Fibroblast of pulmonary artery (primary cell): ENCODE results near the gene CT45A1.
A peak's percentile ranks its signal among the peaks of the same experiment; 100 is the strongest.
"Not testable (repeated sequence)": the region's sequence is repeated elsewhere in the genome, so short reads cannot be mapped to it uniquely, and the experiment has no call there.

Source experiments
- DNase-seq: peaks from one replicate; pipeline ENCODE4 v3.0.0-alpha.2; 2010; ENCODE audit warnings: low read depth
- H3K4me3 ChIP-seq: replicated peaks from 2 replicates; pipeline ENCODE4 v1.5.1; 2011; ENCODE audit warnings: low read depth, mild to moderate bottlenecking, control low read depth, low read length, moderate library complexity
- CTCF ChIP-seq: IDR thresholded peaks from 2 replicates; pipeline ENCODE4 v1.5.1; 2011; ENCODE audit warnings: mild to moderate bottlenecking, control low read depth, low read length, inconsistent platforms; ENCODE audit errors: missing control alignments

Gene CT45A1

DNA sequence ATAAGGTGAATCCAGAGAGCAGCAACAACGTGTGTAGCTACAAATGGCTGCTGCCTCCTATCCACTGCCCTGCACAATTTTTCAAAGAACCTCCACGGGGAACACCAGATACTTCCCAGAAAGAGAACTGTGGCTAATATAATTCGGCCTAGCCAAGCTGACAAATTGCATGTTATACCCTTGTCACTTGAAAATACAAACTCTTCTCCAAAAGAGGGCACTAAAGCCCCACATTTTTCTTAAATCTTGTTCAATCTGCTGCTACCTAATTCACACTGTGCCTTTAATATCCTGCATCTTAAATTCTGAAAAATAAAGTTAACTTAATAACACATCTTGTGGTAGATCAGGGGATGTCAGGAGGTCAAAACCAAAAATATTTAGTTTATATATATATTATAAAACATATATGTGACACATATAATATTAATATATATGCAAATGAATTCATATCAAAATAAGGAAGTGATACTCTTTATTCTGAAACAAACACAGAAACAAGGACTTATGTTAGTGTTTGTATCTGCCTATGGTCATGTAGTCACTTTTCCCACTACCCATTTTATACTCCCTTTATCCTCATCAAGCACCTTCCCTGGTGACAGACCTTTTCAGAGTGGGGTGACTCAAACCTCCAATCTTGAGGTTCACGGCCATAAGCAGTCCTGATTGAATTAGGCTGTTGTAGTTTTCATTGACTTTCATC lies 24.1 kb downstream of the CT45A1 start:
- peak; percentile 1 for DNase-seq
- TF ChIP-seq CTCF, result no peak
- no peak overlapping the region for H3K4me3 ChIP-seq

GRCh38 chrX:135740681-135741149 lies 27.3 kb downstream of the CT45A1 start:
- TF ChIP-seq CTCF, result peak; percentile 10
- no peak overlapping the region for H3K4me3 ChIP-seq
- DNase-seq, result no peak

DNA sequence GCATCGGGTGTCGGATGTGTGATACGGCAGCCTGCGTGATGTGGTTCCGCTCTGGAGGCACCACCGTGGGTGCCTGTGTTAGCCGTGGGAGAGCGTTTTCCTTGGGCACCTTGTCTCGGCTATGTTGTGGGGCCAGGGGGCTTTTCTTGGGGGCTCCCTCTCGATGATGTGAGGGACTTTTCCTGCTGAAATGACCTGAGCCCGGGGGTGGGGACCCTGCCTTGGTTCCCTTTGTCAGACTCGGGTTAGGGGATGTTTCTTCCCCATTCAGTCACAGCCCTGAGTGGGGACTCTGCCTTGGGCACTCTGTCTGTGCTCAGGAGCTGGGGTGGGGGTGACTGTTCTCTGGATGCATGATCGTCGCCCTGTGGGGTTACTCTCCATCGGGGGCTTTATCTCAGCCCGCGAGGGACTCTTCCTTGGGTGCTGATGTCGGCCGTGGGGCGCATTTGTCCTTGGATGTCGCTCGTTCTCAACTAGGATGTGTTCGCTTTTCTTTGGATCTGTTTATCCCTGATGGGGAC lies 27.8 kb downstream of the CT45A1 start:
- DNase-seq, result no peak
- TF ChIP-seq CTCF, result no peak
- H3K4me3 ChIP-seq, result no peak overlapping the region

- H3K4me3 ChIP-seq, DNase-seq: not testable (repeated sequence)
These were observed 31.3 kb downstream of the CT45A1 start for GRCh38 chrX:135744739-135745138.

GRCh38 chrX:135768091-135768490 lies 54.7 kb downstream of the CT45A1 start, which contains the start of gene CT45A3:
TSS of gene CT45A3 (minus strand) at chrX:135768191. CDS start at chrX:135764444, 3,747 bp downstream.
- DNase-seq, result not testable (repeated sequence)

More at GRCh38 chrX:135768091-135768490, 54.7 kb downstream of the CT45A1 start, which contains the start of gene CT45A3:
- H3K4me3 ChIP-seq, result not testable (repeated sequence)
